ENCODE results near the gene SOWAHD.
"Not testable (repeated sequence)": the region's sequence is repeated elsewhere in the genome, so short reads cannot be mapped to it uniquely, and the experiment has no call there.

SOWAHD gene, protein sequence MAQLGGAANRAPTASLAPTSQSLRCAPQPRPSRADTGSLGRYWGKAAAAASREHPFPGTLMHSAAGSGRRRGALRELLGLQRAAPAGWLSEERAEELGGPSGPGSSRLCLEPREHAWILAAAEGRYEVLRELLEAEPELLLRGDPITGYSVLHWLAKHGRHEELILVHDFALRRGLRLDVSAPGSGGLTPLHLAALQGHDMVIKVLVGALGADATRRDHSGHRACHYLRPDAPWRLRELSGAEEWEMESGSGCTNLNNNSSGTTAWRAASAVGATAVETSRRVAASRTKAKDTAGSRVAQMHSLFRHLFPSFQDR

DNA sequence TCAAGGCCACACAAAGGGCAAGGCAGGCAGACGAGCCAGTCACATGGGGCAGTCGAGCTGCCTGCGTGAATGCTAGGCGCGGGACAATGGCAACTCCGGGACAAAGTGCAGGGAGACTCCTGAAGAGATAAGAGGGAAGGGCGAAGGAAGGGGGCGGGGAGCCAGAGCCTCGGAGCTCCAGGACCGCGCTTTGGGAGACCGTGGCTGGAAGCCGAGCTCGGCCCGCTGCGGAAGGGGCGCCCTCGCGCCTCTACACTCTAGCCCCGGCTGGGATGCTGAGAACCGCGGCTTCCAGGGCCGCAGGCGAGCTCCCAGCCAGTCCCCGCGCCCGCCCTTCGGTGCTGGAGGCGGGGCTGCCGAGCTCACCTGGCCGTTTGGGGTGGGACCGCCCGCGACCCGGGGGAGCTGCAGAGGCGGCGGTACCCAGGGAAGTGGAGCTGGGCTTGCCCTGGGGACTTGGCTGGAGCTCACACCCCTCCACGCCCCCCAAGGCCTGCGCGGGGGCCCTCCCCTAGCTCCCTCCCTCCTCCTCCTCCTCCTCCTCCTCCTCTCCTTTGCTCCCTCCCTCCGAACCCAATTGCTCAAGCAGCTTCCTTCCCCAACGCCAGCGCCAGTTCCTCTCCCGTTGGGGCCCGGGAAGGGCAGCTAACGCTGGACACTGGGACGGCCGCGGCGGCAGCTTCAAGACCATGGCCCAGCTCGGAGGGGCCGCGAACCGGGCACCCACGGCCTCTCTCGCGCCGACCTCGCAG lies at the start of gene SOWAHD:
TSS of gene SOWAHD (plus strand) at position 610 of the 752 bp plus-strand sequence. CDS start at position 690, 80 bp downstream.
- peak; percentile 37 for DNase-seq

DNA sequence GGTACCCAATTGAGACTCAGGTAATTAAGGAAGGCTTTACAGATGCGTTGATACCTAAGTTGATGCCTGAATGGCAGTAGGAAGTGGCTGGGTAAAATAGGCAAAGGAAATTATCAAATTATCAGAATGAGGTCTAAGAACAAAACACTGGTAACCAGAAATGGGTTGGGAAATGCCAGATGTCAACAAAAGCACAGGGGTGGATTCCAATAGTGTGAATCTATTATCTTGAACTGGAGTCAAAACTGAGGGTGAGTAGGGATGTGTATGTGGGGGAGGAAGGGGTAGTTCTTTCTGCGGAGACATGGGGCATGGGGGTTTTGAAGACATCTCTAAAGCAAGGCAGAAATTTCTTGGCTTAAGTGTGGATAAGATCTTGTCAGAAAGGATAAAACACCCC lies 49.5 kb upstream of the SOWAHD start:
- no peak for DNase-seq

DNA sequence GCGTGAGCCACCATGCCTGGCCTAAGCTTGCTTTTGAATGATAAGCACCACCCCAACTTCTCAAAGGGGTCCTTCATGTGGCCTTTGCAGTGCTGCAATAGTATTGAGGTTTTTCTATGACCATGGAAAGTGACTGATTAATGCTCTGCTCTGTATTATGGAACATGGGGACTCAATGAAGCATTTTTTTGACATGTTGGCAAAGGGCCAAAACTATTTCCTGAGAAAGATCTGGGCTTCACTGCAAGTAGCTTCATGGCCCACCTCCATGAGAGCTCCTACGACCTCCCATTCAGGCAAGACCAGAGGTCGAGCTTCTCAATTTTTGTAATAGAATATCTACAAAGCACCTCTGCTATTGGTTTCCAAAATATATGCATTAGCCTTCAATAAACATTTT lies 48.8 kb upstream of the SOWAHD start:
- DNase-seq = no peak

DNA sequence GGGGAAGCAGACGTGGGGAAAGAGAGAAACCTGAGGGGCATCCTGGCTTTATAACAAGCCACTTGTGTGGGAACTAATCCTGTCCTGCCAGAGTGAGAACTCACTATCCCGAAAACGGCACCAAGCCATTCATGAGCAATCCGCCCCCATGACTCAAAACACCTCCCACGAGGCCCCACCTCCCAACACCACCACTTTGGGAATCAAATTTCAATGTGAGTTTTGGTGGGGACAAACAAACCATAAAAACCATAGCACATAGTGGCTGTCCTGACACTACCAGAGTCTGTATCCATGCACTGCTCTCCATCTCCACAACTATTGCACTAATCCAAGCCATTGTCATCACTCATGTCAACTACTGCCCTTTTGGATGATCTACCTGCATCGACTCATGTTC lies 36.9 kb upstream of the SOWAHD start:
- no peak for DNase-seq

DNA sequence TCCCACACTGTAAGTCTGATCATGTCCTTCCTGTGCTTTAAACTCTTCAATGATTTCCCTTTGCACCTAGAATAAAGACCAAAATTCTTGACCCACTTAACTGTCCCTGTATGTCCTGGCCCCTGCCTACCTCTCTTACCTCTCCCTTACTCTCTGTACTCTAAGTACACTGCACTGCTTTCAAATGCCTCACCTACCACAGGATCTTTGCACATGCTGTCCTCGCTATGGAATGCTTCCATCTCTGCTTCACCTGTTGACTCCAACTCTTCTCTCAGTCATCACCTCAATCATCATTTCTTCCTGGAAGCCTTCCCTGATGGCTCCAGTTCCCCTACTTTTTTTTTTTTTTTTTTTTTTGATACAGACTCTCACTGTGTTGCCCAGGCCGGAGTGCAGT lies 36.5 kb upstream of the SOWAHD start:
- DNase-seq = no peak

DNA sequence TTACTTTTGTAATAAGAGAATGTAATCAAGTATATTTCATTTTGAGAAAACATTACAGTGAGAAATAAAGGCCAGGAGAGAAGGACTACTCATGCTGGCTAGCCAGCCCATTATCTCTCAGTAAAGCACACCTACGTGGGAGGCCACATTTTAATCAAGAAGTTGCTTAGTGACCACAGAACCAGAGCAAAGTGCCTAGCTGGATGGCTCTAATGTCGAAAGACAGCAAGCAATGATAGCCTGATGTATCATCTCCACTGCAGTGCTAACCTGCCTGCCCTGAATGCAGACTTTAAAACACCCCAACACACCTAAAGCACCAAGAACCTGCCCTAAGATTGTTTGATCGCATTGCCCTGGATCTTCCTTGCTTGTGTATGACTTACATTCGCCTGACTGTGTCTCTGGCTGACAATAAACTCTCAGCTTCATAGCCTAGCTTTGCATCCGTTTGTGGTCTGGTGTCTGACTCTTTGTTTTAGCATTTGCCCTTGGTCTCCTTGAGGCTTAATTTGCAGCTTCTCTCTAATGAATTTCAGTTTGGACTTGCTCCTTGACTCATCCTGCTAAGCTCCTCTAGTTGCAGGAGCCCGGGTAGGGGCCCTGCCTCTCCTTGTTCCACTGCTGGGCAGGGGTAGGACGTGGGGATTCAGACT lies 31.4 kb upstream of the SOWAHD start:
- DNase-seq = peak; percentile 2

DNA sequence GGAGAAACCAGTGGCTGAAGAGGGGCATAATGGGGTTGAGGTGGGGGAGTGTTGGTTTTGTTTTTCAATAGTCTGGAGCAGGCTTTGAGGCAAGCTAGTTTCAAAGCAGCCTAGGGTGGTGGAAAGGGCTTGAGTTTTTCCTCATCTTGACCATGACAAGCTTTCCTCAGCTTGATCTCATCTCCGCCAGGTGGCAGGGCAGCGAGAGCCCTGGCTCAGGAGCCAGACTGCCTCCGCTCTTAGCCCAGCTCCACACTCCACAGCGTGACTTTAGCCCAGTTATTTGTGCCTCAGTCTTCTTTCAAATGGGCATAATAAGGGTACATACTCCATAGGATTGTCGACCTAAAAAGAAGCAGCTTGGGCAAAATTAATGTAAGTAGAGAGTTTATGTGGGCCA lies 29.9 kb upstream of the SOWAHD start:
- no peak for DNase-seq

DNA sequence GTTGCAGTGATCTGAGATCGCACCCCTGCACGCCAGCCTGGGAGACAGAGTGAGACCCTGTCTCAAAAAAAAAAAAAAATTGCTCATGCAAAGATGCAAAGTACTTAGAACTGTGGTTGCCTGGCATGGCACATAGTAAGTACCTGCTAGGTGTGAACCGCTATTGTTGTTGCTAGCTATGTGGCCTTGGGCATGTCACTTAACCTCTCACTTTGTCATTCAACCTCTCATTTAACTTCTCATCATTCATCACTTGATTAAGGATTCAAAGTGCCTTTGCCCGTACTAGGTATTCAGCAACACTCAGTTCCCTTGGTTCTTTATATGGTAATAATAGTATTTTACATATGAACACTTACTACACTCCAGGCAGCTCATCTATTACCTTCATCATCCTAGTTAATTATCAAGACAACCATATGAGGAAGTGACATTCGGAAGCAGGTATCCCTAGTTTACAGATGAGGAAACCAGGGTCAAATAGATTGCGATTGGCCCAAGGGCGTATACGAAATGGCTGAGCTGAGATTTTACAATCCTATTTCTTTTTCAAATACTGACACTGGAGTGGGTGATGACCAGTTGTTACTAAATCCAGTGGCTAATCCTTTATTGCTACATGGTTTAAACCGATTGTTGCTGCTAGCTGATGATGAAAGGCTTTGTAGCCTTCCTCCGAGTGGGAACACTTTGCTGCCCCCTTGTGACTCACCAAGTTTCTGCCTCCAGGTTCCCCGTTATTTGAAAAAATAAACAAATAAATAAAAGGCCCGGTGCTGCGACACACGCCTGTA lies 28.8 kb upstream of the SOWAHD start:
- DNase-seq = peak; percentile 68

DNA sequence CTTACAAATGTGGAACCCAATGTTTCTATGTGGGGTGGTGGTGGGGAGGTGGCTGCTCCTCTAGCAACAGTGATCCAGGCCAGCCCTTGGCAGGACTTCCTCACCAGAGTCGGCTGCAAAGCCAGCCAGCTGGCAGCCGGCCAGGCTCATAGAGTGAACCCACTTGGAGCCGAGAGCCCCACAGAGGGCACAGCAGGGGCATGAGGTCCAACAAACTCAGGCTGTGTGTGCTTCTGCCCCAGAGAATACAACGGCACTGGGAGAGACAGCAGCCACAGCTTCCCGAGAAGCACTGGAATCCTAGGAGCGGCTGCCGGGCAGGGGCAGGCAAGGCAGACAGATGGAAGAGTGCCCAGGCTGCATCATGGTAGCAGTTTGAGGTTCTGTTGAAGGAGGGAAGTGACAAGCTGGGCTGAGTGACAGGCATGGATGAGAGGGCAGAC lies 23.5 kb upstream of the SOWAHD start:
- DNase-seq = no peak

DNA sequence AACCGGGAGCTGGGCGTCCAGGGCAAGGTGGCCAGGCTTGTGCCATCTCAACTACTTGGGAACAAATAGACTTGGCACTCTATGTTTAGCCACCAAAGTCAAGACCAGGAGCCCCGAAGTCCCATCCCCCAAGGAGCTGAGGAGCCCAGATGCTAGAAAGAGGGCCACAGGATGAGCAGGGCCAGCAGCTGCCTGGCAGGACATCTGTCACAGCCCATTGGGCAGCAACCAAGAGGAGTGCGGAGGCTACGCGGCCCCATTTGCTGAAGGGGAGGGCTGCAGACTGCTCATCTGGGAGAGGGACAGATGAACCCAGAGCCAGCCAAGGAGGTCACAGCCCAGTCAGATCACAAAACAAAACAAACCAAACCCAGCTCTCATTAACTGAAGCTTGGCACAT lies 22.9 kb upstream of the SOWAHD start:
- DNase-seq = no peak

DNA sequence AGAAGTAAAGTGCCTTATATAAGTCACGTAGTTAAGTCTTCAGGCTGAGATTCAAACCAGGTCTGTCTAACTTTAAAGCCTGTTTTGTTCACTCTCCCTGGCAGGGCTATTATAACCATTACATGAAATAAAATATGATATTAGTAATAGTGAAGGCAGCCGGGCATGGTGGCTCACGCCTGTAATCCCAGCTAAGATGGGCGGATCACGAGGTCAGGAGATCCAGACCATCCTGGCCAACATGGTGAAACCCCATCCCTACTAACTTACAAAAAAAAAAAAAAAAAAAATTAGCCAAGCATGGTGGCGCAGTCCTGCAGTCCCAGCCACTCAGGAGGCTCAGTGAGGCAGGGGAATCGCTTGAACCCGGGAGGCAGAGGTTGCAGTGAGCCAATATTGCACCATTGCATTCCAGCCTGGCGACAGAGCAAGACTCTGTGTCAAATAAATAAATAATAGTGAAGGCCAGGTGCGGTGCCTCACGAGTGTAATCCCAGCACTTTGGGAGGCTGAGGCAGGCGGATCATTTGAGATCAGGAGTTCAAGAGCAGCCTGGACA lies 22.1 kb upstream of the SOWAHD start:
- no peak for DNase-seq

DNA sequence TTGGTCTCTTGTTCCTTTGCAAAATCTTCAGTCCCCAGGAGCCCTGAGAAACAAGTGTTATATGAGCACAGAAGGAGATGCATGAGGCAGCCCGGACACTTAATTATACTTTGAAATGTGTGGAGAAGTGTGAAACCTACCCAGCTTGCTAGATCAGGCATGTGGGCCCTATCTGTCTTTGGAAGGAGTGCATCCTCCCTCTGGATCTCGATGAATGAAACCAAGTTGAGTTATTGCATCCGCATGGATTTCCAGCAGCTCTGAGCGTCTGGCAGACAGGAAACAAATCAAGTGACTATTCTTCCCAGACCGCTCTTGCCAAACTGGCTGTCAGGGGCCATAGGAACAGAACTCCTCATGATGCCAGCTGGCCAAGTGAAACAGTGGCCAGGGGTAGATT lies 19.6 kb upstream of the SOWAHD start:
- no peak for DNase-seq

DNA sequence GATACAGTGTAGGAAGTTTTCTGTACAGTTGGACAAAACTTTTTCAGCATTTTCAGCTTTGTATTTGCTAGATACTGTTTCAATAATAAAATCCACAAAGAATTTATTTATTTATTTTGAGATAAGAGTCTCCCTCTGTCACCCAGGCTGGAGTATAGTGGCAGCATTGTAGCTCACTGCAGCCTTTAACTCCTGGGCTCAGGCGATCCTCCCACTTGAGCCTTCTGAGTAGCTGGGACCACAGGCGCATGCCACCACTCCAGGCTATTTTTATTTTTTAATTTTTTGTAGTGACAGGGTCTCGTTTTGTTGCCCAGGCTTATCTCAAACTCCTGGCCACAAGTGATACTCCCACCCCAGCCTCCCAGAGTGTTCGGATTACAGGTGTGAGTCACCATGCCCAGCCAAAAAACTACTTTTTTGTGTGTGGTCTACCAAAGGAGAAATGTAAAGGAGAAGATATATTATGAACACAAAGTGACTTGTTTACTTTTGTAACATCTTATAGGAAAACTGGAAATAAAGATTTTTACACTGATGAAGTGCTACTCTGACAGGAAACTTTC lies 13.0 kb upstream of the SOWAHD start:
- DNase-seq = no peak

DNA sequence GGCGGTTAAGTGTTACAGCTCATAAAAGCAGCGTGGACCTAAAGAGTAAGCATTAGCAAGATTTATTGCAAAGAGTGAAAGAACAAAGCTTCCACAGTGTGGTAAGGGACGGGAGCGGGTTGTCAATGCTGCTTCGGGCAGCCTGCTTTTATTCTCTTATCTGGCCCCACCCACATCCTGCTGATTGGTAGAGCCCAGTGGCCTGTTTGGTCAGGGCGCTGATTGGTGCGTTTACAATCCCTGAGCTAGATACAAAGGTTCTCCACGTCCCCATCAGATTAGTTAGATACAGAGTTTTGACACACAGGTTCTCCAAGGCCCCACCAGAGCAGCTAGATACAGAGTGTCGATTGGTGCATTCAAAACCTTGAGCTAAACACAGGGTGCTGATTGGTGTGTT lies 8.3 kb upstream of the SOWAHD start:
- DNase-seq = not testable (repeated sequence)

DNA sequence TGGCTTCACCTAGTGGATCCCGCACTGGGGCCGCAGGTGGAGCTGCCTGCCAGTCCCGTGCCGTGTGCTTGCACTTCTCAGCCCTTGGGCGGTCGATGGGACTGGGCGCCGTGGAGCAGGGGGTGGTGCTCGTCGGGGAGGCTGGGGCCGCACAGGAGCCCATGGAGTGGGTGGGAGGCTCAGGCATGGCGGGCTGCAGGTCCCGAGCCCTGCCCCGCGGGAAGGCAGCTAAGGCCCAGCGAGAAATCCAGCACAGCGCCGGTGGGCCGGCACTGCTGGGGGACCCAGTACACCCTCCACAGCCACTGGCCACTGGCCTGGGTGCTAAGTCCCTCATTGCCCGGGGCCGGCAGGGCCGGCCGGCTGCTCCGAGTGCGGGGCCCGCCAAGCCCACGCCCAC lies 7.6 kb upstream of the SOWAHD start:
- not testable (repeated sequence) for DNase-seq

DNA sequence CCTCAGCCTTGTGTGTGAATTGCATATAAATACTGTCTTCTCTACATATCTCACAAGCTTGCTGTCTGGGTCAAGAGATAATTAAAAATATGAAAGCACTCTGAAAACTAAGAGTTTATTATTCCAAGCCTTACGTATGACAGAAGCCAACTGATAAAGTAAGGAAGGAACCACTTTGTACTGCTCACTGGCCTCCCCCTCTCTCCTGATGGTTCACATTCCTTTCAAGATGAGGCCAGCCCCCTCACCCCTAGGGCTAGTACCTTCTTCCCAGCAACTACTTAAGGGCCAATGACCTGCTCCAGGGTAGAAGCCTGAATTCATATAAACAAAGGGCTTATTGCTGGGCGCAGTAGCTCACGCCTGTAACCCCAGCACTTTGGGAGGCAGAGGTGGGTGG lies 5.4 kb upstream of the SOWAHD start:
- no peak for DNase-seq

DNA sequence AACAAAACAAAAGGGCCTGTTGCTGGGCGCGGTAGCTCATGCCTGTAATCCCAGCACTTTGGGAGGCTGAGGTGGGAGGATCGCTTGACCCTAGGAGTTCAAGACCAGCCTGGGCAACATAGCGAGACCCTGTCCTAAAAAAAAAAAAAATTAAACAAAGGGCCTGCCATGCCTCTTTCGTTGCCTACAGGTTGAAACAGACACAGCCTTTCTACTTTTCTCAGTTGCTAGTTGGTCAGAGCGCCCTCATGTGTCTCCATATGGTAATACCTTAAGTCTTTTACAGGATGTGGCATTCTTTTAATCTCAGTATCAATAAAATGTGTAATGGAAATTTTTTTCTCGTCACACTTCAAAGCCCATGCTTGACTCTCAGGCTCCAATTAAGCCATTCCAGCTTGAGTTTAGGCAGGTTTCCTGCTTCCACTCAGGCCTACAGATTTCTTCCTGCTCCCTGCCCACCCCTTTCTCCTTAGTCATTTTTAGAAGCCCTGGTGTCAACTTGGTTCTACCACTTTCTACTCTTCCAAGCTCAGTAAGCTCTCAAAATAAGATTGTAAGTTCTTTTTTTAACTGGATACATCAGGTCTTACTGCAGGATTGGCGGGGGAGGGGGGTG lies 4.6 kb upstream of the SOWAHD start:
- peak; percentile 40 for DNase-seq

DNA sequence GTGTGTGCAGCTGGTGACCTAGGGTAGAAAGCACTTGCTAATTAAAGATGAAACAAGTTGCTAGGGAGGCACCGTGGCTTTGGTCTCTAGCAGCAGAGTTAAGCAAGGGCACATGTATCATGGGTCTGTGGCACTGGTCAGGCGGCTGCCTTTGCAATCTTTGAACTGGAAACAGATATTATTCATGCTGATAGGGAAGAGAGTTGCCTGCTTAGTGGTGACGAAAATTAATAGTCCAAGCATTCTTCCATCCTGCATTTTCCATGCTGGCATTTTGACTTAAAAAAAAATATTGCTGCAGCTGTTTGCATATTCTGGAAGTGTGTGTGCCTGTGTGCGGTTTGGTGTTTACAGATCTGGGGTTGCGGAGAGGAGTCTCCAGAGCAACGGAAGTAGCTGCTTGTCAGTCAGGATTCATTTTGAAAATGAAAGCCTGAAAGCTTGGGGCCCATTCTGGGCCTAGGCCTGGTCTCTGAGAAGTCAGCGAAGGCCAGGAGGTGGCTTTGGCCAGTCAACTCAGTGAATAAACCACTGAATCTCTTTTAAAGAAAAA lies 2.3 kb upstream of the SOWAHD start:
- peak; percentile 66 for DNase-seq

DNA sequence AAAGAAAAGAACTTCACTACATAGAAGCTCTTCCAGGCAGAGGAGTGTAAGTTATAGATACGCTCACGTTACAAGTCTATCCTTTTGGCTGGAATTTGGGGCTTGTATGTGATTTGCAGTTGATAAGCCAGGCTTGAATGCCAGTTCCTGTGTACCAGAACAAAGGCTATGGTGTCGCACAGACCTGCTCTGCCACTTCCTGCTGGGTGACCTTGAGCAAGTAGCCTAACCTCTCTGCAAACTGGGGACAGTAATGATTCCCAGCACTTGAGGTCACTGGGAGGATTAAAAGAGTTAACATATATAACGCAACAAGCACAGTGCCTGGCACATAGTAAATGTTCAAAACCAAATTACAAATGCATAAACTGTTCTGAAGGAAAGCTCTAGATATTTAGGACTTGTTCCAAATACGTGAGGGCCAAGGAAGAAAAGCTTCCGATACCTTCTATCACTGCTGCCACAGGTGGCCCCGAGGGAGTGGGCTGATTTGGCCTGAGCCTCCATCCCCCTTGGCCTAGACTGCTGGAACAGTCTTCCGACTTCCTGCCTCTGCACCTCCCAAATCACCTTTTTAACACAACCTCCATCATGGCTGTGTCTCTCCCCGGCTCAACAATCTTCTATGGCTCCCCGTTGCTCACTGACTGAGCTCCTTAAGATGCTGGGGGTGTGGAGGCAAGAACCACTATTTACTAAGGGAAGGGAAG lies 1.3 kb upstream of the SOWAHD start:
- DNase-seq = no peak

DNA sequence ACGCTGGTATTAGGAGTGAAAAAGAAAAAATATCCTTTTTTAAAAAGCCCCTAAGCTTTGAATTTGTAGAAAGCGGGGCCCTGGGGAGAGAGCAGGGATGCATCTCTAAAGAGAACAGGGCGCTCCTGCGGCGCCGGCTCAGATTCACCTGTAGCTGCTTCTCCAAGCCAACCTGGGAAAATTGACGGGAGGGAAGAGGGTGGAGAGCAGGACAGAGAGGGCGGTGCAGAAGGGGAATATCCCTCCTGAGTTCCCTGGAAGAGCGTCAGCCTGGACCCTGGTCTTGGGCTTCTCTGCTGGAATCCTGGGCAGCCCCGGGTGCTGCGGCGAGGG lies 776 bp upstream of the SOWAHD start:
- no peak for DNase-seq

DNA sequence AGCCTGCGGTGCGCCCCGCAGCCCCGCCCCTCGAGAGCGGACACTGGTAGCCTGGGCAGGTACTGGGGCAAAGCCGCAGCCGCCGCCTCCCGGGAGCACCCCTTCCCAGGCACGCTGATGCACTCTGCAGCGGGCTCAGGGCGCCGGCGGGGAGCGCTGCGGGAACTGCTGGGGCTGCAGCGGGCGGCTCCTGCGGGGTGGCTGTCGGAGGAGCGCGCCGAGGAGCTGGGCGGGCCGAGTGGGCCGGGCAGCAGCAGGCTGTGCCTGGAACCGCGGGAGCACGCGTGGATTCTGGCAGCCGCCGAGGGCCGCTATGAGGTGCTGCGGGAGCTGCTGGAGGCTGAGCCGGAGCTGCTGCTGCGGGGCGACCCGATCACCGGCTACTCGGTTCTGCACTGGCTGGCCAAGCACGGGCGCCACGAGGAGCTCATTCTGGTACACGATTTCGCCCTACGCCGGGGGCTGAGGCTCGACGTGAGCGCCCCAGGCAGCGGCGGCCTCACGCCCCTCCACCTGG lies 401 bp downstream of the SOWAHD start:
- peak; percentile 47 for DNase-seq
